ENCODE data around the gene BRME1. TPM values are rescaled to one million over a fixed set of nuclear protein-coding genes. Genes with fewer than 3 reads are reported as not detected.

BRME1 gene
- total and polyA plus RNA-seq, 2 of the 13 experiments (the other 11 are each of a cell fraction or from before 2014, with no cell fraction given), result 0.74 to 1.5 TPM

- TF ChIP-seq ZBTB34 (CRISPR knock-in tag; IDR thresholded peaks at IDR 0.05) (no peak), ZNF768 (CRISPR knock-in tag; IDR thresholded peaks at IDR 0.05) (peak; percentile 60), SOX5 (CRISPR knock-in tag; IDR thresholded peaks at IDR 0.05; ENCODE audit: borderline replicate concordance) (peak; percentile 65; the same call in 1 of the 2 replicates), E2F2 (CRISPR knock-in tag; IDR thresholded peaks at IDR 0.05; ENCODE audit: borderline replicate concordance) (no peak), ARNTL (CRISPR knock-in tag; IDR thresholded peaks at IDR 0.05) (no peak), USF2 (IDR thresholded peaks at IDR 0.05; ENCODE audit: low read depth, low read length) (no peak), USF2 (CRISPR knock-in tag; IDR thresholded peaks at IDR 0.05; ENCODE audit: borderline replicate concordance) (no peak), ARNT2 (CRISPR knock-in tag; IDR thresholded peaks at IDR 0.05; ENCODE audit: low read depth) (no peak), ZC3H4 (CRISPR knock-in tag; IDR thresholded peaks at IDR 0.05; ENCODE audit: borderline replicate concordance) (no peak), ARID5B (CRISPR knock-in tag; IDR thresholded peaks at IDR 0.05) (no peak; the same call in 1 of the 2 replicates), ZNF510 (CRISPR knock-in tag; IDR thresholded peaks at IDR 0.05; ENCODE audit: low read depth) (peak; percentile 50; the same call in 1 of the 2 replicates), FOXM1 (CRISPR knock-in tag; IDR thresholded peaks at IDR 0.05) (no peak), ZIK1 (CRISPR knock-in tag; IDR thresholded peaks at IDR 0.05; ENCODE audit: borderline replicate concordance, low read depth) (0 out of 2 replicates have a peak, but pooled peaks have one; percentile 29), DMTF1 (CRISPR knock-in tag; IDR thresholded peaks at IDR 0.05) (no peak), RFX1 (IDR thresholded peaks at IDR 0.05) (no peak), SMAD3 (CRISPR knock-in tag; IDR thresholded peaks at IDR 0.05) (peak; percentile 79; the same call in 1 of the 2 replicates), ZNF484 (CRISPR knock-in tag; IDR thresholded peaks at IDR 0.05; ENCODE audit: borderline replicate concordance, low read depth) (no peak)
These were observed 25.6 kb downstream of the BRME1 start (continued) for GRCh38 chr19:13880059-13881043.
